GM23338 (cell line): ENCODE measurements around the gene SIGLEC7. TPM values are rescaled to one million over a fixed set of nuclear protein-coding genes. Genes with fewer than 3 reads are reported as not detected.

Source experiments
- ATAC-seq: fragments of 200-7000 bp; cut with Tn5 transposase; 3 replicates; pipeline ENCODE4 v1.9.1; 2020
- DNase-seq: peaks from one replicate; pipeline ENCODE4 v3.0.0-alpha.2; 2015; ENCODE audit warnings: low spot score
- H2AFZ ChIP-seq: fragments of 200-600 bp; sonication (generic); 2 replicates; pipeline ENCODE4 v1.8.0; 2016; ENCODE audit warnings: antibody characterized with exemption, mild to moderate bottlenecking, moderate library complexity
- H3F3A ChIP-seq: fragments of 200-600 bp; sonication (generic); replicated peaks from 2 replicates; pipeline ENCODE4 v1.8.0; 2017; ENCODE audit warnings: antibody characterized with exemption, mixed run types, low read depth
- H3K27ac ChIP-seq: fragments of 200-600 bp; sonication (generic); 2 replicates; pipeline ENCODE4 v1.6.1; 2016; ENCODE audit warnings: low read depth
- H3K27me3 ChIP-seq: fragments of 200-600 bp; sonication (generic); 2 replicates; pipeline ENCODE4 v1.8.0; 2016; ENCODE audit warnings: mild to moderate bottlenecking, mixed run types, moderate library complexity; ENCODE audit not compliant: insufficient read depth
- H3K36me3 ChIP-seq: fragments of 200-600 bp; sonication (generic); 2 replicates; pipeline ENCODE4 v1.8.0; 2016; ENCODE audit warnings: mild to moderate bottlenecking; ENCODE audit not compliant: insufficient read depth
- H3K4me1 ChIP-seq: fragments of 200-600 bp; sonication (generic); 2 replicates; pipeline ENCODE4 v1.8.0; 2016; ENCODE audit warnings: mild to moderate bottlenecking, moderate library complexity; ENCODE audit not compliant: insufficient read depth
- H3K4me2 ChIP-seq: fragments of 200-600 bp; sonication (generic); 2 replicates; pipeline ENCODE4 v1.7.1; 2017; ENCODE audit warnings: mixed run types
- H3K4me3 ChIP-seq: fragments of 200-600 bp; sonication (generic); 2 replicates; pipeline ENCODE4 v1.6.1; 2016; ENCODE audit warnings: mixed run types
- H3K79me2 ChIP-seq: fragments of 200-600 bp; sonication (generic); replicated peaks from 2 replicates; pipeline ENCODE4 v1.8.0; 2017; ENCODE audit warnings: mild to moderate bottlenecking; ENCODE audit not compliant: insufficient read depth
- H3K9me2 ChIP-seq: fragments of 200-600 bp; sonication (generic); 2 replicates; pipeline ENCODE4 v1.8.0; 2017; ENCODE audit not compliant: insufficient read depth
- H4K20me1 ChIP-seq: fragments of 200-600 bp; sonication (generic); replicated peaks from 2 replicates; pipeline ENCODE4 v1.8.0; 2017; ENCODE audit warnings: mild to moderate bottlenecking; ENCODE audit not compliant: insufficient read depth
- H3K27ac Mint-ChIP-seq: 2 replicates; pipeline ENCODE4 v1.8.0; 2020; ENCODE audit warnings: inconsistent platforms, mild to moderate bottlenecking, moderate library complexity, mixed read lengths
- H3K27me3 Mint-ChIP-seq: 3 replicates; pipeline ENCODE4 v1.8.0; 2022; ENCODE audit warnings: low read depth, mild to moderate bottlenecking, moderate library complexity, mixed read lengths, inconsistent platforms; ENCODE audit not compliant: insufficient read depth, poor library complexity
- H3K36me3 Mint-ChIP-seq: 3 replicates; pipeline ENCODE4 v1.8.0; 2021; ENCODE audit warnings: low read depth, mild to moderate bottlenecking, inconsistent platforms, moderate library complexity, mixed read lengths
- H3K4me1 Mint-ChIP-seq: 3 replicates; pipeline ENCODE4 v1.8.0; 2020; ENCODE audit warnings: mild to moderate bottlenecking, inconsistent platforms, mixed read lengths
- H3K4me3 Mint-ChIP-seq: 3 replicates; pipeline ENCODE4 v1.8.0; 2021; ENCODE audit warnings: moderate library complexity, mild to moderate bottlenecking, inconsistent platforms, mixed read lengths
- H3K9me3 Mint-ChIP-seq: 3 replicates; pipeline ENCODE4 v1.8.0; 2020; ENCODE audit warnings: moderate library complexity, mild to moderate bottlenecking, inconsistent platforms, mixed read lengths
- CREB1 ChIP-seq: fragments of 250-450 bp; sonication (Bioruptor Pico); IDR thresholded peaks from 2 replicates; pipeline ENCODE4 v1.5.0; 2020; ENCODE audit warnings: low read depth, mild to moderate bottlenecking, moderate library complexity
- EZH2phosphoT487 ChIP-seq: fragments of 200-600 bp; sonication (generic); IDR thresholded peaks from one replicate; pipeline ENCODE4 v1.8.1; 2018; ENCODE audit warnings: antibody characterized with exemption; ENCODE audit not compliant: unreplicated experiment
- JUNB ChIP-seq: IDR thresholded peaks from one replicate; pipeline ENCODE4 v1.6.1; 2016; ENCODE audit warnings: antibody characterized with exemption; ENCODE audit not compliant: unreplicated experiment
- NANOG ChIP-seq: IDR thresholded peaks from 2 replicates; pipeline ENCODE4 v1.6.1; 2016; ENCODE audit warnings: antibody characterized with exemption, borderline replicate concordance
- STAT1 ChIP-seq: IDR thresholded peaks from one replicate; pipeline ENCODE4 v1.6.1; 2016; ENCODE audit warnings: antibody characterized with exemption; ENCODE audit not compliant: unreplicated experiment
- ZNF114 ChIP-seq: fragments of 250-450 bp; sonication (Bioruptor Pico); IDR thresholded peaks from 2 replicates; pipeline ENCODE4 v1.5.0; 2020; ENCODE audit warnings: mild to moderate bottlenecking, moderate library complexity
- ZNF331 ChIP-seq: fragments of 250-450 bp; sonication (Bioruptor Pico); IDR thresholded peaks from 2 replicates; pipeline ENCODE4 v1.5.0; 2020; ENCODE audit warnings: low read depth, mild to moderate bottlenecking, moderate library complexity
- polyA plus RNA-seq: library from polyadenylated mRNA; unstranded; fragments of >200 nt; fragmentation: Nextera tagmentation; extraction: Ambion mirVana; gene quantifications from 2 replicates; pipeline ENCODE4 v1.2.1, GENCODE V29; 2016
- total RNA-seq: library from RNA; depleted of rRNA; stranded (reverse); fragments of >200 nt; shearing (Covaris generic); gene quantifications from 2 replicates; pipeline ENCODE4 v1.2.3, GENCODE V29; 2014
- TF ChIP-seq, protein P1 (sequence below): IDR thresholded peaks from one replicate; pipeline ENCODE4 v1.6.1; 2018; ENCODE audit warnings: antibody characterized with exemption; ENCODE audit not compliant: unreplicated experiment
- TF ChIP-seq, protein P2 (sequence below): IDR thresholded peaks from 2 replicates; pipeline ENCODE4 v1.6.1; 2016; ENCODE audit warnings: antibody characterized with exemption
- TF ChIP-seq, protein P3 (sequence below), 2 experiments: fragments of 200-600 bp in 1 of 2; sonication (generic) in 1 of 2; conservative IDR thresholded peaks; 2 replicates each; pipeline versions ENCODE4 v1.5.1 to v1.6.1; 2016 to 2017; ENCODE audit warnings: antibody characterized with exemption in 2 of 2, low read depth in 2 of 2, mild to moderate bottlenecking in 2 of 2, moderate library complexity in 1 of 2

SIGLEC7 gene
- total and polyA plus RNA-seq, 2 experiments from 2014 or later: not detected

DNA sequence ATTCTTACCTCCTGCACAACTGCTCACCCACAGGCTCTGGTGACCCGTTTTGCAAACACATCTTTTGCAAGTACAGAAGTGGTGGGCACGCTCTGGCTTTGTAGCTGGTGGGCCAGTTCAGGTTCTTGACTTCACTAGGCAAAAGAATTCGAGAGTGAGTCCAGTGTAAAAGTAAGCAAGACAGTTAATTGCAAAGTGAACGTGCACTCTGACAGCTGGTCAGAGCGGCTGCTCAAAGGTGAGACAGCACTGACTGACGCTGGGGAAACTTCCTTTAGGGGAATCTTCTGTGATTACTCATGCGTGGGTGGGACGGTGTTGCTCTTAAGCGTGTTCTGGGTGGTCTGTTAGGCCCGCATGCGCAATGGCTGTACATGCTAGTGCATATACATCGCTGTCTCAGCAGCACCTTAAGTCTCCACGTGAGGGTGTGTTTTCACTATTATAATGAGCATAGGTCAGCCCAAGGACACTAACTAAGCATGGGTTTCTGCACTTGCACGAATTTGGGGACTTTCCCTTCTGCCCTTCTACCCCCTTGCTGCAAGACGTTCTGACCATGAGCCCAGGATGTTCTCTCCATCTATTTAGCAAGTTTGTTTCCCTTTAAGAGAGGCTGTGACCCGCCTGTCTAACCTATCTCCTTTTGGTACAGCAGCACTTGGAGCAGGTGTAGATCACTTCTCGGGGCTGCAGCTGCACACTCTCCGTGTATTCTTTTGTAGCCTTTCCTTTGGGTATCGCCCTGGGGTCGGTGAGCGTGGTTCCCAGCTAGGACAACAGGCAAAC, 52.6 kb downstream of the SIGLEC7 start (continued):
- TF ChIP-seq, protein P1, sequence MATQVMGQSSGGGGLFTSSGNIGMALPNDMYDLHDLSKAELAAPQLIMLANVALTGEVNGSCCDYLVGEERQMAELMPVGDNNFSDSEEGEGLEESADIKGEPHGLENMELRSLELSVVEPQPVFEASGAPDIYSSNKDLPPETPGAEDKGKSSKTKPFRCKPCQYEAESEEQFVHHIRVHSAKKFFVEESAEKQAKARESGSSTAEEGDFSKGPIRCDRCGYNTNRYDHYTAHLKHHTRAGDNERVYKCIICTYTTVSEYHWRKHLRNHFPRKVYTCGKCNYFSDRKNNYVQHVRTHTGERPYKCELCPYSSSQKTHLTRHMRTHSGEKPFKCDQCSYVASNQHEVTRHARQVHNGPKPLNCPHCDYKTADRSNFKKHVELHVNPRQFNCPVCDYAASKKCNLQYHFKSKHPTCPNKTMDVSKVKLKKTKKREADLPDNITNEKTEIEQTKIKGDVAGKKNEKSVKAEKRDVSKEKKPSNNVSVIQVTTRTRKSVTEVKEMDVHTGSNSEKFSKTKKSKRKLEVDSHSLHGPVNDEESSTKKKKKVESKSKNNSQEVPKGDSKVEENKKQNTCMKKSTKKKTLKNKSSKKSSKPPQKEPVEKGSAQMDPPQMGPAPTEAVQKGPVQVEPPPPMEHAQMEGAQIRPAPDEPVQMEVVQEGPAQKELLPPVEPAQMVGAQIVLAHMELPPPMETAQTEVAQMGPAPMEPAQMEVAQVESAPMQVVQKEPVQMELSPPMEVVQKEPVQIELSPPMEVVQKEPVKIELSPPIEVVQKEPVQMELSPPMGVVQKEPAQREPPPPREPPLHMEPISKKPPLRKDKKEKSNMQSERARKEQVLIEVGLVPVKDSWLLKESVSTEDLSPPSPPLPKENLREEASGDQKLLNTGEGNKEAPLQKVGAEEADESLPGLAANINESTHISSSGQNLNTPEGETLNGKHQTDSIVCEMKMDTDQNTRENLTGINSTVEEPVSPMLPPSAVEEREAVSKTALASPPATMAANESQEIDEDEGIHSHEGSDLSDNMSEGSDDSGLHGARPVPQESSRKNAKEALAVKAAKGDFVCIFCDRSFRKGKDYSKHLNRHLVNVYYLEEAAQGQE: no peak
- TF ChIP-seq NANOG (no peak), ZNF331 (no peak), STAT1 (no peak), JUNB (no peak)
- TF ChIP-seq, protein P2, sequence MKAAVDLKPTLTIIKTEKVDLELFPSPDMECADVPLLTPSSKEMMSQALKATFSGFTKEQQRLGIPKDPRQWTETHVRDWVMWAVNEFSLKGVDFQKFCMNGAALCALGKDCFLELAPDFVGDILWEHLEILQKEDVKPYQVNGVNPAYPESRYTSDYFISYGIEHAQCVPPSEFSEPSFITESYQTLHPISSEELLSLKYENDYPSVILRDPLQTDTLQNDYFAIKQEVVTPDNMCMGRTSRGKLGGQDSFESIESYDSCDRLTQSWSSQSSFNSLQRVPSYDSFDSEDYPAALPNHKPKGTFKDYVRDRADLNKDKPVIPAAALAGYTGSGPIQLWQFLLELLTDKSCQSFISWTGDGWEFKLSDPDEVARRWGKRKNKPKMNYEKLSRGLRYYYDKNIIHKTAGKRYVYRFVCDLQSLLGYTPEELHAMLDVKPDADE: no peak
- TF ChIP-seq, protein P3, sequence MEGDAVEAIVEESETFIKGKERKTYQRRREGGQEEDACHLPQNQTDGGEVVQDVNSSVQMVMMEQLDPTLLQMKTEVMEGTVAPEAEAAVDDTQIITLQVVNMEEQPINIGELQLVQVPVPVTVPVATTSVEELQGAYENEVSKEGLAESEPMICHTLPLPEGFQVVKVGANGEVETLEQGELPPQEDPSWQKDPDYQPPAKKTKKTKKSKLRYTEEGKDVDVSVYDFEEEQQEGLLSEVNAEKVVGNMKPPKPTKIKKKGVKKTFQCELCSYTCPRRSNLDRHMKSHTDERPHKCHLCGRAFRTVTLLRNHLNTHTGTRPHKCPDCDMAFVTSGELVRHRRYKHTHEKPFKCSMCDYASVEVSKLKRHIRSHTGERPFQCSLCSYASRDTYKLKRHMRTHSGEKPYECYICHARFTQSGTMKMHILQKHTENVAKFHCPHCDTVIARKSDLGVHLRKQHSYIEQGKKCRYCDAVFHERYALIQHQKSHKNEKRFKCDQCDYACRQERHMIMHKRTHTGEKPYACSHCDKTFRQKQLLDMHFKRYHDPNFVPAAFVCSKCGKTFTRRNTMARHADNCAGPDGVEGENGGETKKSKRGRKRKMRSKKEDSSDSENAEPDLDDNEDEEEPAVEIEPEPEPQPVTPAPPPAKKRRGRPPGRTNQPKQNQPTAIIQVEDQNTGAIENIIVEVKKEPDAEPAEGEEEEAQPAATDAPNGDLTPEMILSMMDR (conservative IDR thresholded peaks at IDR 0.05; ENCODE audit: low read depth in 2 of 2): no peak

DNA sequence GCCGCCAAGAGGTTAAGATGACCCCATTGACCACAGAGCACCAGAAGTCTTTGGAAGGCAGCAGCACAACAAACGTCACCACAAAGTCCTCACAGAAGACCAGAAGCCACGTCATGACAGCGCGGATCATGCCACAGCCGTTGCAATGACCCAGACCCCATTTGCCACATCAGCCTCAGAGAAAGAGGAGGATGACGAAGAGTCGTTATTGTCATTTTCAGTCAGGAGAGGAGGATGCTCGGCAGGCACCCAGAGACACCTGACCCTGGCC, 53.1 kb downstream of the SIGLEC7 start:
- H4K20me1 ChIP-seq: no peaks in the 10 kb centered on the region
- Mint-ChIP-seq H3K27ac (no peak overlapping the region), H3K4me3 (no peak overlapping the region), H3K27me3 (peaks cover 1% of the 10 kb centered on the region), H3K36me3 (no peaks in the 10 kb centered on the region), H3K9me3 (peaks cover 48% of the 10 kb centered on the region), H3K4me1 (no peaks in the 10 kb centered on the region)
- H3K4me1 ChIP-seq: no peaks in the 10 kb centered on the region
- no peaks in the 10 kb centered on the region for H3K79me2 ChIP-seq
- H3F3A ChIP-seq: no peaks in the 10 kb centered on the region
- H3K36me3 ChIP-seq: no peaks in the 10 kb centered on the region
- no peak overlapping the region for H3K27ac ChIP-seq
- no peak for DNase-seq
- no peak overlapping the region for H2AFZ ChIP-seq
- no peak overlapping the region for H3K4me2 ChIP-seq
- H3K27me3 ChIP-seq: no peaks in the 10 kb centered on the region
- H3K9me2 ChIP-seq: no peaks in the 10 kb centered on the region; the same call in 1 of the 2 replicates
- no peak for ATAC-seq
- H3K4me3 ChIP-seq: no peak overlapping the region
- TF ChIP-seq, protein P1: no peak
- TF ChIP-seq STAT1 (no peak), ZNF114 (CRISPR knock-in tag) (no peak), ZNF331 (no peak), EZH2phosphoT487 (no peak), JUNB (no peak), CREB1 (no peak)
- TF ChIP-seq, protein P3 (conservative IDR thresholded peaks at IDR 0.05; ENCODE audit: low read depth in 2 of 2): no peak
- TF ChIP-seq, protein P2: no peak
